NCI-H446 treated with DMSO at 0.1 percent for 48 hours (cell line): ENCODE results near the gene DMD.
"Not testable (repeated sequence)": the region's sequence is repeated elsewhere in the genome, so short reads cannot be mapped to it uniquely, and the experiment has no call there.

Source experiments
- DNase-seq: peaks from one replicate; lab custom pipeline; 2025; lab: John Stamatoyannopoulos, UW

DMD gene

GRCh38 chrX:31522760-31523159, 1688.6 kb downstream of the DMD start:
- DNase-seq = no peak

- DNase-seq = no peak
Observed at GRCh38 chrX:31521941-31522340, 1689.4 kb downstream of the DMD start.

GRCh38 chrX:31516527-31516926, 1694.8 kb downstream of the DMD start:
- no peak for DNase-seq

- no peak for DNase-seq
Observed at GRCh38 chrX:31508338-31508737, 1703.0 kb downstream of the DMD start.

- no peak for DNase-seq
Observed at GRCh38 chrX:31506928-31507327, 1704.4 kb downstream of the DMD start.

GRCh38 chrX:31506360-31506759, 1705.0 kb downstream of the DMD start:
- no peak for DNase-seq

GRCh38 chrX:31500921-31501320, 1710.4 kb downstream of the DMD start:
- no peak for DNase-seq

- DNase-seq = no peak
Observed at GRCh38 chrX:31499109-31499508, 1712.2 kb downstream of the DMD start.

GRCh38 chrX:31497086-31497485, 1714.3 kb downstream of the DMD start:
- no peak for DNase-seq

GRCh38 chrX:31487951-31488350, 1723.4 kb downstream of the DMD start:
- no peak for DNase-seq

GRCh38 chrX:31483336-31483735, 1728.0 kb downstream of the DMD start:
- DNase-seq = no peak

GRCh38 chrX:31480696-31481095, 1730.7 kb downstream of the DMD start:
- DNase-seq = no peak

- no peak for DNase-seq
Observed at GRCh38 chrX:31471229-31471628, 1740.1 kb downstream of the DMD start.

GRCh38 chrX:31470753-31471152, 1740.6 kb downstream of the DMD start:
- DNase-seq = not testable (repeated sequence)

GRCh38 chrX:31464306-31464915, 1746.9 kb downstream of the DMD start:
- no peak for DNase-seq

GRCh38 chrX:31461266-31461665, 1750.1 kb downstream of the DMD start:
- no peak for DNase-seq

GRCh38 chrX:31459361-31459760, 1752.0 kb downstream of the DMD start:
- DNase-seq = no peak

GRCh38 chrX:31449965-31450364, 1761.4 kb downstream of the DMD start:
- no peak for DNase-seq

- no peak for DNase-seq
Observed at GRCh38 chrX:31449081-31449480, 1762.3 kb downstream of the DMD start.

- DNase-seq = no peak
Observed at GRCh38 chrX:31445542-31445941, 1765.8 kb downstream of the DMD start.

- no peak for DNase-seq
Observed at GRCh38 chrX:31443654-31444053, 1767.7 kb downstream of the DMD start.

- no peak for DNase-seq
Observed at GRCh38 chrX:31440546-31440945, 1770.8 kb downstream of the DMD start.

GRCh38 chrX:31436424-31436823, 1774.9 kb downstream of the DMD start:
- no peak for DNase-seq

- no peak for DNase-seq
Observed at GRCh38 chrX:31435592-31435991, 1775.8 kb downstream of the DMD start.

- DNase-seq = no peak
Observed at GRCh38 chrX:31433856-31434255, 1777.5 kb downstream of the DMD start.
